SKM-1 treated with dmso at 0.1 percent for 144 hours (cell line): ENCODE measurements around the gene IDUA.
"Not testable (repeated sequence)": the region's sequence is repeated elsewhere in the genome, so short reads cannot be mapped to it uniquely, and the experiment has no call there.

Experiments used
- DNase-seq: peaks from one replicate; lab custom pipeline; 2025; ENCODE audit not compliant: unreplicated experiment; lab: John Stamatoyannopoulos, UW

IDUA gene

GRCh38 chr4:1043162-1043561 lies 56.3 kb downstream of the IDUA start:
- no peak for DNase-seq

- peak; percentile 76 for DNase-seq
Measured at GRCh38 chr4:1043651-1044468, 57.0 kb downstream of the IDUA start.

GRCh38 chr4:1044469-1045192 lies 57.8 kb downstream of the IDUA start:
- DNase-seq, result no peak

- no peak for DNase-seq
Measured at GRCh38 chr4:1045193-1045594, 58.4 kb downstream of the IDUA start.

- no peak for DNase-seq
Measured at GRCh38 chr4:1045595-1046201, 58.9 kb downstream of the IDUA start.

GRCh38 chr4:1046581-1047011 lies 59.8 kb downstream of the IDUA start:
- DNase-seq, result not testable (repeated sequence)

GRCh38 chr4:1047106-1047975 lies 60.5 kb downstream of the IDUA start:
- DNase-seq, result no peak

- DNase-seq, result no peak
Measured at GRCh38 chr4:1047976-1048772, 61.3 kb downstream of the IDUA start.

- peak; percentile 49 for DNase-seq
Measured at GRCh38 chr4:1048773-1049590, 62.1 kb downstream of the IDUA start.

- no peak for DNase-seq
Measured at GRCh38 chr4:1049591-1049905, 62.7 kb downstream of the IDUA start.

GRCh38 chr4:1050486-1051213 lies 63.8 kb downstream of the IDUA start:
- no peak for DNase-seq

- DNase-seq, result no peak
Measured at GRCh38 chr4:1051472-1051871, 64.6 kb downstream of the IDUA start.

GRCh38 chr4:1052231-1052671 lies 65.4 kb downstream of the IDUA start:
- DNase-seq, result no peak

GRCh38 chr4:1053080-1053661 lies 66.3 kb downstream of the IDUA start:
- DNase-seq, result no peak

- DNase-seq, result not testable (repeated sequence)
Measured at GRCh38 chr4:1053891-1054290, 67.0 kb downstream of the IDUA start.
